Muscle layer of duodenum (tissue), 2 donors: ENCODE measurements around the gene SMAP2.
"Not testable (repeated sequence)": the region's sequence is repeated elsewhere in the genome, so short reads cannot be mapped to it uniquely, and the experiment has no call there.

Experiments
- H3K27ac ChIP-seq: one replicate; pipeline ENCODE4 v1.7.0; 2013; ENCODE audit warnings: mild to moderate bottlenecking, low read length
- H3K27me3 ChIP-seq: one replicate; pipeline ENCODE4 v1.7.0; 2013; ENCODE audit warnings: low read depth, mild to moderate bottlenecking, control low read depth, low read length
- H3K36me3 ChIP-seq, 2 donors: one replicate each; pipeline ENCODE4 v1.7.0; 2013; ENCODE audit warnings: low read length in 2 of 2, control low read depth in 1 of 2, mild to moderate bottlenecking in 1 of 2; ENCODE audit not compliant: insufficient read depth in 2 of 2, control insufficient read depth in 1 of 2
- H3K4me1 ChIP-seq, 2 donors: one replicate each; pipeline ENCODE4 v1.7.0; 2013; ENCODE audit warnings: low read length in 2 of 2, mild to moderate bottlenecking in 2 of 2, control low read depth in 1 of 2, moderate library complexity in 1 of 2; ENCODE audit not compliant: insufficient read depth in 2 of 2, control insufficient read depth in 1 of 2
- H3K4me3 ChIP-seq, 2 donors: one replicate each; pipeline ENCODE4 v1.7.0; 2013; ENCODE audit warnings: low read length in 2 of 2, low read depth in 1 of 2, mild to moderate bottlenecking in 1 of 2
- H3K9me3 ChIP-seq, 2 donors: one replicate each; pipeline ENCODE4 v1.7.0; 2013; ENCODE audit warnings: low read length in 2 of 2, control low read depth in 1 of 2, mild to moderate bottlenecking in 1 of 2; ENCODE audit not compliant: control insufficient read depth in 1 of 2
- donor health status: healthy.

Gene SMAP2

GRCh38 chr1:40385437-40386358, 12.2 kb downstream of the SMAP2 start:
- Histone ChIP-seq H3K4me3 (no peak overlapping the region), H3K27ac (peak overlapping the region; percentile 95), H3K27me3 (no peaks in the 10 kb centered on the region), H3K9me3 (no peaks in the 10 kb centered on the region), H3K36me3 (no peaks in the 10 kb centered on the region), H3K4me1 (peaks cover 11 to 32% of the 10 kb centered on the region in 2 donors)

GRCh38 chr1:40386359-40386723, 12.8 kb downstream of the SMAP2 start:
- no peaks in the 10 kb centered on the region for H3K36me3 ChIP-seq
- H3K27me3 ChIP-seq = no peaks in the 10 kb centered on the region
- peaks cover 14 to 35% of the 10 kb centered on the region in 2 donors for H3K4me1 ChIP-seq
- no peaks in the 10 kb centered on the region for H3K9me3 ChIP-seq
- peak overlapping the region; percentile 95 for H3K27ac ChIP-seq
- H3K4me3 ChIP-seq = no peak overlapping the region

- Histone ChIP-seq H3K4me3 (no peak overlapping the region), H3K36me3 (no peaks in the 10 kb centered on the region), H3K4me1 (peaks cover 15 to 37% of the 10 kb centered on the region in 2 donors), H3K27ac (peak overlapping the region; percentile 95), H3K27me3 (no peaks in the 10 kb centered on the region), H3K9me3 (no peaks in the 10 kb centered on the region)
These were observed 13.3 kb downstream of the SMAP2 start for GRCh38 chr1:40386796-40387195.

GRCh38 chr1:40387381-40388306, 14.1 kb downstream of the SMAP2 start:
- H3K36me3 ChIP-seq, H3K9me3 ChIP-seq, H3K4me3 ChIP-seq, H3K27me3 ChIP-seq: not testable (repeated sequence)
- Histone ChIP-seq H3K27ac (peak overlapping the region; percentile 95), H3K4me1 (peaks cover 20 to 44% of the 10 kb centered on the region in 2 donors)

DNA sequence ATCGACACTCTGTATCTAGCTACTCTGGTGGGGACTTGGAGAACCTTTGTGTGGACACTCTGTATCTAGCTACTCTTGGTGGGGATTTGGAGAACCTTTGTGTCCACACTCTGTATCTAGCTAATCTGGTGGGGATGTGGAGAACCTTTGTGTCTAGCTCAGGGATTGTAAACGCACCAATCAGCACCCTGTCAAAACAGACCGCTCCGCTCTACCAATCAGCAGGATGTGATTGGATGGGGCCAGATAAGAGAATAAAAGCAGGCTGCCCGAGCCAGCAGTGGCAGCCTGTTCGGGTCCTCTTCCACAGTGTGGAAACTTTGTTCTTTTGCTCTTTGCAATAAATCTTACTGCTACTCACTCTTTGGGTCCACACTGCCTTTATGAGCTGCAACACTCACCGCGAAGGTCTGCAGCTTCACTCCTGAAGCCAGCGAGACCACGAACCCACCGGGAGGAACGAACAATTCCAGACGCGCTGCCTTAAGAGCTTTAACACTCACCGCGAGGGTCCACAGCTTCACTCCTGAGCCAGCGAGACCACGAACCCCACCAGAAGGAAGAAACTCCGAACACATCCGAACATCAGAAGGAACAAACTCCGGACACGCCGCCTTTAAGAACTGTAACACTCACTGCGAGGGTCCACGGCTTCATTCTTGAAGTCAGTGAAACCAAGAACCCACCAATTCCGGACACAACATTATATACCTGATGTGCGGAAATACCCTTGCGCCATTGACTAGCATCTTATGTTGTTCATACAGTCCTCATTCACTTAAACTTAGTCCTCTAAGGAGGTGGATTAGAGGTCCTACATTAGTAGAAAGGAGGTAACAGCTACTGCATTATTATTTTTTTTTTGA, 15.2 kb downstream of the SMAP2 start:
- H3K9me3 ChIP-seq, H3K27me3 ChIP-seq, H3K4me3 ChIP-seq, H3K36me3 ChIP-seq: not testable (repeated sequence)
- Histone ChIP-seq H3K4me1 (peaks cover 15 to 37% of the 10 kb centered on the region in 2 donors), H3K27ac (peak overlapping the region; percentile 61)

GRCh38 chr1:40389322-40389803, 15.8 kb downstream of the SMAP2 start:
- Histone ChIP-seq H3K27ac (peak overlapping the region; percentile 61), H3K9me3 (no peaks in the 10 kb centered on the region), H3K36me3 (no peaks in the 10 kb centered on the region), H3K4me3 (no peak overlapping the region), H3K4me1 (peaks cover 10 to 31% of the 10 kb centered on the region in 2 donors), H3K27me3 (no peaks in the 10 kb centered on the region)

- Histone ChIP-seq H3K4me1 (peaks cover 10 to 27% of the 10 kb centered on the region in 2 donors), H3K4me3 (peak overlapping the region in 1 of 2 donors; percentile 12), H3K27ac (peak overlapping the region; percentile 61), H3K27me3 (no peaks in the 10 kb centered on the region), H3K36me3 (no peaks in the 10 kb centered on the region), H3K9me3 (no peaks in the 10 kb centered on the region)
These were observed 16.5 kb downstream of the SMAP2 start for GRCh38 chr1:40389871-40390560.

GRCh38 chr1:40390857-40391256, 17.3 kb downstream of the SMAP2 start:
- H3K27ac ChIP-seq = peak overlapping the region; percentile 39
- H3K27me3 ChIP-seq = no peaks in the 10 kb centered on the region
- no peaks in the 10 kb centered on the region for H3K9me3 ChIP-seq
- peaks cover 10 to 26% of the 10 kb centered on the region in 2 donors for H3K4me1 ChIP-seq
- no peaks in the 10 kb centered on the region for H3K36me3 ChIP-seq
- H3K4me3 ChIP-seq = no peak overlapping the region

DNA sequence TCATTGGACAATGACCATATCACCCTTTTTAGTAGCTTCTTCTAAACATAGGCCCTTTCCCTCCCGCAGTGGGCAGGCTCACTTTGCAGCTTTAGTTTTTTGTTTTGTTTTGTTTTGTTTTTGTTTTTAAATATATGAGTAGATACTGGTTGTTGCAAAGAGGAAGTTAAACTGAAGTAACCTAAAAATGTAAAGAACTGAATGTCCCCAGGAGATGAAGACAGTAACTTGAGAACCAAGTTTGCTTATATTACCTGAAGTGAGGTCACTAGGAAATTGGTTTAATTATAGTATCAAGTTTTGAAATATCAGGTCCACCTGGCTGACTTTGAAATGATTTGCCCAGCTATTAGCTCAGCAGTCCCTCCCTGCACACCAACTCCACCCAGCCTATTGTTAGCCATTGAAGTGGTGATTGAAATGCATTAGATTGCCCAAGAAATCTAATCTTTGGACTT, 18.2 kb downstream of the SMAP2 start:
- Histone ChIP-seq H3K4me1 (peaks cover 10 to 26% of the 10 kb centered on the region in 2 donors), H3K4me3 (no peak overlapping the region), H3K36me3 (no peaks in the 10 kb centered on the region), H3K27ac (peak overlapping the region; percentile 70), H3K27me3 (no peaks in the 10 kb centered on the region), H3K9me3 (no peaks in the 10 kb centered on the region)

DNA sequence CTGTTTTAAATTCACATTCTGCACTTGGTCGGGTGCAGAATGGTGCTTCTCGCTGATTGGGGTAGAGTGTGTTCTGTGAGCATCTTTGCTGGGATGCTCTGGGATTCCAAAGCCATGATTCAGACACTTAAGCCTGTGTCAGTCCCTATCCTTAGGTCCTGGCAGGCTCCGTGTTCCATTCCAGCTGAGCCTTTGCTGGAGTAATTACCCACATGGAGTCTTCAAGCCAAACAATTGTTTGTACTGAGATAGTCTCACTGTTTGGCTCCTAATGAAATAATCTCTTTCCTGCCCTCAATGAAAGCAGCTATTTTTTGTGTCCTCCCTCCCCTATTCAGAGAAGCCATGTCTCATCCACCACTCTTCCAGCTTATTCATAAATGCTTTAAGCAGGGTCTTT, 18.7 kb downstream of the SMAP2 start:
- no peaks in the 10 kb centered on the region for H3K36me3 ChIP-seq
- peak overlapping the region; percentile 70 for H3K27ac ChIP-seq
- H3K4me1 ChIP-seq = peaks cover 10 to 26% of the 10 kb centered on the region in 2 donors
- no peak overlapping the region for H3K4me3 ChIP-seq
- no peaks in the 10 kb centered on the region for H3K27me3 ChIP-seq
- no peaks in the 10 kb centered on the region for H3K9me3 ChIP-seq
